Activated CD4-positive, alpha-beta T cell treated with anti-CD3 and anti-CD28 coated beads, Interleukin-2, amount 10 ng/mL, durations not matched to agents 7 days and 5 days (primary cell): ENCODE data around the gene PDIA4. TPM values are rescaled to one million over a fixed set of nuclear protein-coding genes. Genes with fewer than 3 reads are reported as not detected.
A peak's percentile ranks its signal among the peaks of the same experiment; 100 is the strongest.
"Not testable (repeated sequence)": the region's sequence is repeated elsewhere in the genome, so short reads cannot be mapped to it uniquely, and the experiment has no call there.

Source experiments
- CTCF ChIA-PET: fragments of 350-600 bp; sonication (Branson Sonifier 250); formaldehyde crosslinking; loops from one replicate; lab custom pipeline; 2021; ENCODE audit warnings: antibody characterized with exemption; lab: Charles Lee
- POLR2A ChIA-PET: fragments of 350-600 bp; sonication (Branson Sonifier 250); formaldehyde crosslinking; loops from one replicate; lab custom pipeline; 2021; ENCODE audit warnings: antibody characterized with exemption; lab: Charles Lee
- DNase-seq: peaks from one replicate; pipeline ENCODE4 v3.0.0-alpha.2; 2020
- H3K27ac Mint-ChIP-seq: one replicate; pipeline ENCODE4 v1.8.0; 2021; ENCODE audit warnings: mild to moderate bottlenecking, moderate library complexity, mixed read lengths
- H3K27me3 Mint-ChIP-seq: one replicate; pipeline ENCODE4 v1.8.0; 2021; ENCODE audit warnings: mixed read lengths
- H3K36me3 Mint-ChIP-seq: one replicate; pipeline ENCODE4 v1.8.0; 2021; ENCODE audit warnings: low read depth, mixed read lengths
- H3K4me1 Mint-ChIP-seq: one replicate; pipeline ENCODE4 v1.8.0; 2021; ENCODE audit warnings: mixed read lengths
- H3K4me3 Mint-ChIP-seq: one replicate; pipeline ENCODE4 v1.8.0; 2021; ENCODE audit warnings: mild to moderate bottlenecking, moderate library complexity, mixed read lengths
- H3K9me3 Mint-ChIP-seq: one replicate; pipeline ENCODE4 v1.8.0; 2021; ENCODE audit warnings: mixed read lengths
- total RNA-seq, 2 experiments: library from RNA; stranded (reverse); gene quantifications; one replicate each; pipeline ENCODE4 v1.2.3, GENCODE V29; 2021

PDIA4 gene
- total RNA-seq, 2 experiments from 2014 or later = 94.8 to 97.4 TPM

DNA sequence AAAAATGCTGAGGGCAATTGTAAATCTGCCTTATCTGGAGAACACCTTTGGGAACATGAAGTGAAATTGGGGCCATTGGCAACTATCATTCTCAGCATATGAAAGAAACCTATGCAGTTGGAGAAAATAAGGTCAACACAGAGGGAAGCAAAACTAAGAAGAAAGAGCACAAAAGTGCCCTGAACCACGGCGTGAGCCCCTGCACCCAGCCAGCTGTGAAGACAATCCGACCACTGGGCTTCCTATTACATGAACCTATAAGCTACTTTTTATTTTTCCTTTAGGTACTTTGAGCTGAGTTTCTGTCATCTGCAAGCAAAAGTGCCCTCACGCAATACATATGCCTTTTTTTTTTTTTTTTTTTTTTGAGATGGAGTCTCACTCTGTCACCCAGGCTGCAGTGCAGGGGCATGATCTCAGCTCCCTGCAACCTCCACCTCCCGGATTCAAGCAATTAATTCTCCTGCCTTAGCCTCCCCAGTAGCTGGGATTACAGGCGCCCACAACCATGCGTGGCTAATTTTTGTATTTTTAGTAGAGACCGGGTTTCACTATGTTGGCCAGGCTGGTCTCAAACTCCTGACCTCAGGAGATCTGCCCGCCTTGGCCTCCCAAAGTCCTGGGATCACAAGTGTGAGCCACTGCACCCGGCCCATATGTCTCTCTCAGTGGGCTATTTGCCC, 34.1 kb upstream of the PDIA4 start:
- CTCF ChIA-PET = interaction anchor here (1.6 kb wide), 1 partner anchor 11 kb away, joined by 6 read pairs; no protein-coding TSS in a partner anchor
- H3K4me3 Mint-ChIP-seq, POLR2A ChIA-PET, H3K27me3 Mint-ChIP-seq, H3K27ac Mint-ChIP-seq, DNase-seq, H3K4me1 Mint-ChIP-seq, H3K36me3 Mint-ChIP-seq, H3K9me3 Mint-ChIP-seq: not testable (repeated sequence)

DNA sequence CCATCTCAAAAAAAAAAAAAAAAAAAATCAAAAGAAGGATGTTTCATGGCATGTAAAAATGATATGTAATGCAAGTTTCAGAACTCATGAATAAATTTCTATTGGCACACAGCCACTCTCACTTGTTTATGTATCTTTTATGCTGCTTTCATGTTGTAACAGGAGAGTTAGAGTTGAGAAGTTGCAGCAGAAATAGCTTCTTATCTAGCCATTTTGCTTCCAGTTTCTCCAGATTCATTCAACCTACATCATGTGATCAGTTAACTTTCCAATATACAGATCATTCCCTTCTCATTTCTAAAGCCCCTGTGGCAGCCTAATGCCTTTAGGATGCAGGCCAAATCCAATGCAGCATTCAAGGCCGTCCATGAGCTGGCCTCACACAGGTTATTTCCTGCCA, 31.9 kb upstream of the PDIA4 start:
- no peaks in the 10 kb centered on the region for H3K27me3 Mint-ChIP-seq
- no peak for DNase-seq
- H3K9me3 Mint-ChIP-seq = no peaks in the 10 kb centered on the region
- POLR2A ChIA-PET = no interaction called here
- H3K36me3 Mint-ChIP-seq = no peaks in the 10 kb centered on the region
- peak overlapping the region; percentile 2 for H3K27ac Mint-ChIP-seq
- peaks cover 5% of the 10 kb centered on the region for H3K4me1 Mint-ChIP-seq
- CTCF ChIA-PET = interaction anchor here (0.7 kb wide), 1 partner anchor 12 kb away, joined by 4 read pairs; no protein-coding TSS in a partner anchor
- H3K4me3 Mint-ChIP-seq = no peak overlapping the region

DNA sequence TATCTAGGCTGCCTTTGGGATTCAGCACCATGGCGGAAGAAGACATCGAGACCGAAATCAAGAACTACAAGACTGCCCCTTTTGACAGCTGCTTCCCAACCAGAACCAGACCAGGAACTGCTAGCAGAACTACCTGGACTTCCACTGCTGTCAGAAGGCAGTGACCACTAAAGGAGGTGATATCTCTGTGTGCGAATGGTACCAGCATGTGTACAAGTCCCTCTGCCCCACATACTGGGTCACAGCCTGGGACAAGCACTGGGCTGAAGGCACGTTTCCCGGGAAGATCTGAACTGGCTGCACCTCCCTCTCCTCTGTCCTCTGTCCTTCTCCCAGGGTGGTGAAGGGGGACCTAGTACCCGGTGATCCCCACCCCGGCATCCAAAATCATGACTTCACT, 25.6 kb upstream of the PDIA4 start:
- Mint-ChIP-seq H3K27ac (no peak overlapping the region), H3K27me3 (peaks cover 2% of the 10 kb centered on the region), H3K4me1 (no peaks in the 10 kb centered on the region), H3K36me3 (no peaks in the 10 kb centered on the region), H3K4me3 (no peak overlapping the region), H3K9me3 (no peaks in the 10 kb centered on the region)
- no peak for DNase-seq
- ChIA-PET POLR2A (no interaction called here), CTCF (interaction anchor here (1.3 to 2.3 kb wide), 2 partner anchors 12 to 60 kb away, joined by 4 to 8 read pairs; no protein-coding TSS in a partner anchor)

DNA sequence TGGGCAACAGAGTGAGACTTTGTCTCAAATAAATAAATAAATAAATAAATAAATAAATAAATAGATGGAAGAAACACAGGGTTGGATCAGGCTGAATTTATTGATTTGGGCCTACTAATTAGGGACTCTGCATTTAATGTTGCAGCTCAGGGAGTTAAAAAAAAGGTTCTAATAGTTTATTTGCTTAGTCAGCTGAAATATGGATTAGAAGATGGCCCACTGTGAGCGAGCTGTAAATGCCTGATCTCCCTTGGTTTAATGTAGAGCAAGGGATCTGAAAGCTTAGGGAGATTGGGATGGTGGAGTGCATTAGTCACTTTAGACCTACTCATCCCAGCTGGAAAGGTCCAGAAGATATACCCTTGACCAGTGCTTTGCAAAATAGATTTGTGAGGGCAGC, 25.1 kb upstream of the PDIA4 start:
- Mint-ChIP-seq H3K36me3 (no peaks in the 10 kb centered on the region), H3K9me3 (no peaks in the 10 kb centered on the region), H3K4me1 (no peaks in the 10 kb centered on the region), H3K27ac (no peak overlapping the region), H3K4me3 (no peak overlapping the region), H3K27me3 (peaks cover 2% of the 10 kb centered on the region)
- ChIA-PET POLR2A (no interaction called here), CTCF (interaction anchor here (0.8 to 2.3 kb wide), 2 partner anchors 12 to 44 kb away, joined by 4 to 8 read pairs; no protein-coding TSS in a partner anchor)
- DNase-seq = no peak

DNA sequence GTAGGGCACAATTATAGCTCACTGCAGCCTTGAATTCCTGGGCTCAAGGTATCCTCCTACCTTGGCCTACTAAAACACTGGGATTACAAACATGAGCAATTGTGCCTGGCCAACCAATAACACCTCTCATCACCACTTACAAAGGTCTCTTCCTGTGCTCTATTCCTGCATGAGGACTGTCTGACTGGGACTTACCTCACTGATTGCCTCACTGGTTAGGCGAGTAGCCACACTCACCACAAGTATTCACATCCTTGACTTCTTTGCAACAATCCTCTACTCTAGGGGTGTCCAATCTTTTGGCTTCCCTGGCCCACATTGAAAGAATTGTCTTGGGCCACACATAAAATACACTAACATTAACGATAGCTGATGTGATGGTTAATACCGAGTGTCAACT, 22.6 kb upstream of the PDIA4 start:
- CTCF ChIA-PET = interaction anchor here (1.1 to 1.7 kb wide), 2 partner anchors 11 to 88 kb away, joined by 4 to 6 read pairs; no protein-coding TSS in a partner anchor
- peaks cover 2% of the 10 kb centered on the region for H3K27me3 Mint-ChIP-seq
- DNase-seq = no peak
- no peak overlapping the region for H3K4me3 Mint-ChIP-seq
- no peaks in the 10 kb centered on the region for H3K9me3 Mint-ChIP-seq
- no peaks in the 10 kb centered on the region for H3K36me3 Mint-ChIP-seq
- POLR2A ChIA-PET = interaction anchor here (0.7 kb wide), 1 partner anchor 14 kb away, joined by 4 read pairs; no protein-coding TSS in a partner anchor
- H3K4me1 Mint-ChIP-seq = no peaks in the 10 kb centered on the region
- no peak overlapping the region for H3K27ac Mint-ChIP-seq

DNA sequence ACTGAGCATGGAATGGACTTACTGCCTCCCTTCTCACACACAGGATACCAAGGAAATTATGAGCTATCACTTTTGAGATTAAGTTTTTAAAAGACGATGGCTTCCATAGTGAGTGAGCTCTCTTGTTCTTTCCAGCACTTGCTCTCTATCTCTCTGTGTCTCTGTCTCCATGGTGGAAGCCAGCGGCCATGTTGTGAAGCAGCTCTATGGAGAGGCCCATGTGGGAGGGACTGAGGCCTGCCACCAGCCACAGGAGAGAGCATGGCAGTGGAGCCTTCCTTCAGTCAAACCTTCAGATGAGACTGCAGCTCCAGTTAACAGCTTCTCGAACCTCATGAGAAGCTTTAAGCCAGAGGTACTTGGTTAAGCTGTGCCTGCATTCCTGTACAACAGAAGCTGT, 20.5 kb upstream of the PDIA4 start:
- Mint-ChIP-seq H3K4me3 (no peak overlapping the region), H3K36me3 (no peaks in the 10 kb centered on the region), H3K4me1 (no peaks in the 10 kb centered on the region), H3K9me3 (no peaks in the 10 kb centered on the region), H3K27me3 (peaks cover under 1% of the 10 kb centered on the region), H3K27ac (no peak overlapping the region)
- DNase-seq = no peak
- CTCF ChIA-PET = interaction anchor here (0.5 to 2.3 kb wide), 6 partner anchors 9 to 306 kb away, joined by 3 to 5 read pairs (median 4); no protein-coding TSS in a partner anchor
- POLR2A ChIA-PET = no interaction called here

DNA sequence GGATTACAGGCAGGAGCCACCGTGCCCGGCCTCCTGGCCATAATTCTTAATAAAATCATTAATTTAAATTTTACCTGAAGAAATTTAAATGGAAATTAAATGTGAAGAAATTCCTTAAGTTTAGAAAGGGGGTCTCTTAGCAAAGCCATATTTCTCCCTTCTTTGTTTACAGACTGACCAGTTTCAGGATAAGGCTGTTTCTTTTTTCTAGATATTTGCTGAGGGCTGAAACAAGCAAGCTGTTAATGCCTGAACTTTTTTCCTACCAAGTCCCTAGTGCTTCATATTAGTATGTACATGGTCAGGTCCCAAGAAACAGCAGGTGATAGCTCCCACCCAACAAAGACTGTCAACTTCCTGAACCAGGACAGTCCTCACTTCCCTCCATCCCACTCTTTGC, 18.1 kb upstream of the PDIA4 start:
- Mint-ChIP-seq H3K27me3 (no peaks in the 10 kb centered on the region), H3K4me1 (no peaks in the 10 kb centered on the region), H3K36me3 (no peaks in the 10 kb centered on the region), H3K27ac (no peak overlapping the region), H3K9me3 (no peaks in the 10 kb centered on the region), H3K4me3 (no peak overlapping the region)
- no peak for DNase-seq
- POLR2A ChIA-PET = no interaction called here
- CTCF ChIA-PET = interaction anchor here (2.6 kb wide), 1 partner anchor 19 kb away, joined by 15 read pairs; no protein-coding TSS in a partner anchor

DNA sequence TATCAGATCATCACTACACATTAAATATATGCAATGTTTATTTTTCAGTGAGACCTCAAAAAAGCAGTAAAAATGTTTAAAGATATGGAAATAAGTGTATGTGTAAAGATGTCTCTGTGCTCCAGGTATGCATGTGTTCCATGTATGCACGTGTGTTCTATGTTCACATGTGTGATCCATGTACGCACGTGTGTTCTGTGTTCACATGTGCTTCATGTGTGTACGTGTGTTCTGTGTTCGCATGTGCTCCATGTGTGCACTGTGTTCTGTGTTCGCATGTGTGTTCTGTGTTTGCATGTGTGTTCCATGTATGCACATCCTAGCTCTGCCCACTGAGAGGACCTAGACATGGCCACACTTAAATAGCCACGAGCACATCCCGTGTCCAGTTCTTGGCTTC, 15.6 kb upstream of the PDIA4 start:
- CTCF ChIA-PET = interaction anchor here (1.1 kb wide), 1 partner anchor 22 kb away, joined by 5 read pairs; no protein-coding TSS in a partner anchor
- POLR2A ChIA-PET = no interaction called here

DNA sequence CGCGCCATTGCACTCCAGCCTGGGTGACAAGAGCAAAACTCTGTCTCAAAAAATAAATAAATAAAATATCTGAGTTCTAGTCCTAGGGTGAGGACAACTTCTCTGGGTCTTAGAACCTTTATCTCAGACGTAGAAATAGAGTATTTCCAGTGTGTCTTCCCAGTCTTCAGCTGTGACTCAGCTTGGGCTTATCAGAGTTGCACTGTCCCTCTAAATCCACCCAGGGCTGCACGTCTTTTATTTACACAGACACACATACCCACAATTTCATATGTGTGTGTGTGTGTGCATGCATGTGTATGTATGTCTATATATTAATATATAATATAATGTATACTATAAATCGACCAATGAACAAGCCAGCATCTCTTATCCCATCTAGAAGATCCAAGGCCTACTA, 13.0 kb upstream of the PDIA4 start:
- ChIA-PET POLR2A (no interaction called here), CTCF (no interaction called here)
- DNase-seq = no peak
- Mint-ChIP-seq H3K4me1 (no peaks in the 10 kb centered on the region), H3K4me3 (no peak overlapping the region), H3K27me3 (peaks cover 2% of the 10 kb centered on the region), H3K9me3 (peaks cover 14% of the 10 kb centered on the region), H3K27ac (no peak overlapping the region), H3K36me3 (peaks cover 3% of the 10 kb centered on the region)

More for the DNA sequence above, 15.6 kb upstream of the PDIA4 start:
- H3K36me3 Mint-ChIP-seq = no peaks in the 10 kb centered on the region
- H3K4me1 Mint-ChIP-seq = no peaks in the 10 kb centered on the region
- H3K9me3 Mint-ChIP-seq = no peaks in the 10 kb centered on the region
- DNase-seq = no peak
- H3K27me3 Mint-ChIP-seq = no peaks in the 10 kb centered on the region
- H3K27ac Mint-ChIP-seq = no peak overlapping the region
- no peak overlapping the region for H3K4me3 Mint-ChIP-seq

DNA sequence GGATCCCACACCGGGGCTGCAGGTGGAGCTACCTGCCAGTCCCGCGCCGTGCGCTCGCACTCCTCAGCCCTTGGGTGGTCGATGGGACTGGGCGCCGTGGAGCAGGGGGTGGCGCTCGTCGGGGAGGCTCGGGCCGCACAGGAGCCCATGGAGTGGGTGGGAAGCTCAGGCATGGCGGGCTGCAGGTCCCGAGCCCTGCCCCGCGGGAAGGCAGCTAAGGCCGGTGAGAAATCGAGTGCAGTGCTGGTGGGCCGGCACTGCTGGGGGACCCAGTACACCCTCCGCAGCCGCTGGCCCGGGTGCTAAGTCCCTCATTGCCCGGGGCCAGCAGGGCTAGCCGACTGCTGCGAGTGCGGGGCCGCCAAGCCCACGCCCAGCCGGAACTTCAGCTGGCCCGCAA, 10.3 kb upstream of the PDIA4 start:
- H3K4me1 Mint-ChIP-seq, POLR2A ChIA-PET, H3K4me3 Mint-ChIP-seq, DNase-seq, H3K36me3 Mint-ChIP-seq, H3K27me3 Mint-ChIP-seq, H3K27ac Mint-ChIP-seq: not testable (repeated sequence)
- H3K9me3 Mint-ChIP-seq = peaks cover 20% of the 10 kb centered on the region
- CTCF ChIA-PET = interaction anchor here (1.8 kb wide), 1 partner anchor 27 kb away, joined by 6 read pairs; no protein-coding TSS in a partner anchor

DNA sequence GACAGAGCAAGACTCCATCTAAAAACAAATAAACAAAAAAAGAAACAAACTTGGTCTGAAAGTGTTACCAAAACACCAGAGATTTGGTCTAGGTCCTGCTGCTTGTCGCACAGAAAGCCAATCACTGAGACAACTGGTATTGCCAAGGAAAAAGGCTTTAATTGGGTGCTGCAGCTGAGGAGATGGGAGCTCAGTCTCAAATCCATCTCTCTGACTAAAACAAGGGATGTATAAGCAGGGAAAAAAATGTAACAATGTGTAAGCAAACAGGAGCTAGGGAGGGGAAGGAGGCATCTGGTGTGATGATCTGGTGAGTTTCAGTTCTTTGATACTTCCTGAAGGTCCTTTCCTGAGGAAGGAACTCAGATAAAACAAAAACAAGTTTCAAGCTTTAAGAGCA, 8.4 kb upstream of the PDIA4 start:
- Mint-ChIP-seq H3K4me3 (no peak overlapping the region), H3K36me3 (peaks cover 3% of the 10 kb centered on the region), H3K27ac (no peak overlapping the region), H3K27me3 (peaks cover 2% of the 10 kb centered on the region), H3K4me1 (peaks cover 2% of the 10 kb centered on the region), H3K9me3 (peaks cover 20% of the 10 kb centered on the region)
- no peak for DNase-seq
- POLR2A ChIA-PET = no interaction called here
- CTCF ChIA-PET = interaction anchor here (1.0 kb wide), 1 partner anchor 28 kb away, joined by 3 read pairs; no protein-coding TSS in a partner anchor

DNA sequence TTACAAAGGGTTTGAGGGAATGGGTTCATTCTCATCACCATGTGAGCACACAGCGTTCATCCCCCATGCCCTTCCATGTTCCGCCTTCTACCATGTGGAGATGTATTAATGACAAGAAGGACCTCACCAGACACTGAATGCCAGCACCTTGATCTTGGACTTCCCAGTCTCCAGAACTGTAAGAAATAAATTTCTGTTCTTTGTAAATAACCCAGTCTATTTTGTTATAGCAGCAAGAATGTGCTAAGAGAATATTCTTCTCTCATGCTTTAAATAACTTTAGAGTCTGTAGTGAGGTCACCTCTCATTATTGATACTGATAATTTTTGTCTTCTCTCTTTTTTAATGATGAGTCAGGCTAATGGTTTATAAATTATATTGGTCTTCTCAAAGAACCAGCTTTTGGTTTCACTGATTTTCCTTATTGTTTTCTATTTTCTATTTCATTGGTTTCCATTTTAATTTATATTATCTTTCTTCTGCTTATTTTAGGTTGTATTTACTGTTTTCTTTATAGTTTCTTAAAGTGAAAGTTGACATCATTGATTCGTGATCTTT, 3.1 kb upstream of the PDIA4 start:
- no peak overlapping the region for H3K27ac Mint-ChIP-seq
- peaks cover 6% of the 10 kb centered on the region for H3K9me3 Mint-ChIP-seq
- CTCF ChIA-PET = interaction anchor here (1.0 kb wide), 1 partner anchor 24 kb away, joined by 3 read pairs; no protein-coding TSS in a partner anchor

DNA sequence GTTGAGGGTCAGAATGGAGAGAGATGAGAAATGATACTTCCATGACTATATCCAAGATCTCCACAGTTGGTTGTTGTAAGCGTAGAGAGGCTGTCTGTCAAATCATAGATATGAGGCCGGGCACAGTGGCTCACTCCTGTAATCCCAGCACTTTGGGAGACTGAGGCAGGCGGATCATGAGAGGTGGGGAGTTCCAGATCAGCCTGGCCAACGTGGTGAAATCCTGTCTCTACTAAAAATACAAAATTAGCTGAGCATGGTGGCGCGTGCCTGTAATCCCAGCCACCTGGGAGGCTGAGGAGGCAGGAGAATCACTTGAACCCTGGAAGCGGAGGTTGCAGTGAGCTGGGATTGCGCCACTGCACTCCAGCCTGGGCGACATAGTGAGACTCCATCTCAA, 2.1 kb upstream of the PDIA4 start:
- POLR2A ChIA-PET, H3K27ac Mint-ChIP-seq, H3K4me3 Mint-ChIP-seq, DNase-seq, H3K36me3 Mint-ChIP-seq, H3K27me3 Mint-ChIP-seq, H3K9me3 Mint-ChIP-seq: not testable (repeated sequence)
- peaks cover 31% of the 10 kb centered on the region for H3K4me1 Mint-ChIP-seq
- CTCF ChIA-PET = interaction anchor here (1.1 to 1.7 kb wide), 2 partner anchors 28 to 35 kb away, joined by 3 to 4 read pairs; no protein-coding TSS in a partner anchor

More for the DNA sequence above, 3.1 kb upstream of the PDIA4 start:
- H3K4me1 Mint-ChIP-seq = peaks cover 21% of the 10 kb centered on the region
- no peak overlapping the region for H3K4me3 Mint-ChIP-seq
- DNase-seq = no peak
- H3K27me3 Mint-ChIP-seq = no peaks in the 10 kb centered on the region
- POLR2A ChIA-PET = no interaction called here
- no peaks in the 10 kb centered on the region for H3K36me3 Mint-ChIP-seq
